GM12878 (cell line): ENCODE measurements around the gene PRDM2. TPM values are rescaled to one million over a fixed set of nuclear protein-coding genes. Genes with fewer than 3 reads are reported as not detected.
A peak's percentile ranks its signal among the peaks of the same experiment; 100 is the strongest.

Experiments
- ATAC-seq: fragments of 200-7000 bp; cut with Tn5 transposase; 3 replicates; pipeline ENCODE4 v1.9.1; 2020; ENCODE audit warnings: mild to moderate bottlenecking, moderate library complexity
- BruUV-seq: library from RNA; stranded (reverse); fragments of 400-500 nt; replicated peaks from 2 replicates; lab custom pipeline; 2021; lab: Mats Ljungman, UMichigan
- CTCF ChIA-PET: fragments of 300-600 bp; sonication (Branson Sonifier 250); formaldehyde crosslinking; extraction: SDS; loops from one replicate; lab custom pipeline; 2021; ENCODE audit warnings: inconsistent platforms; lab: Yijun Ruan, JAX
- POLR2A ChIA-PET: fragments of 350-600 bp; formaldehyde crosslinking; extraction: SDS; loops from one replicate; lab custom pipeline; 2021; ENCODE audit warnings: inconsistent platforms; lab: Charles Lee
- RAD21 ChIA-PET: fragments of 300-600 bp; sonication (Branson Sonifier 250); formaldehyde crosslinking; loops from one replicate; lab custom pipeline; 2023; ENCODE audit warnings: antibody characterized with exemption; ENCODE audit not compliant: unreplicated experiment; lab: Charles Lee
- SMC1A ChIA-PET: fragments of 300-600 bp; sonication (Branson Sonifier 250); formaldehyde crosslinking; loops from one replicate; lab custom pipeline; 2023; ENCODE audit not compliant: unreplicated experiment, uncharacterized antibody; lab: Charles Lee
- DNase-seq: peaks from one replicate; pipeline ENCODE4 v3.0.0-alpha.2; 2011; ENCODE audit warnings: low read depth, low spot score
- FAIRE-seq: peaks from 3 replicates; lab custom pipeline; 2011; peaks lifted over from hg19 to GRCh38; lab: Jason Lieb, UNC
- H2AFZ ChIP-seq: 2 replicates; pipeline ENCODE4 v1.6.0; 2011; ENCODE audit warnings: low read depth, low read length, control low read depth; ENCODE audit not compliant: control insufficient read depth
- H3K27ac ChIP-seq: 2 replicates; pipeline ENCODE4 v1.5.1; 2011; ENCODE audit warnings: control low read depth; ENCODE audit not compliant: control insufficient read depth, insufficient read depth
- H3K27me3 ChIP-seq, 2 experiments: replicated peaks in 1 of 2; 2 replicates each; pipeline versions ENCODE4 v1.6.0 to v1.6.1; 2011; ENCODE audit warnings: low read length in 1 of 2; ENCODE audit not compliant: control insufficient read depth in 2 of 2, insufficient read depth in 2 of 2
- H3K36me3 ChIP-seq, 2 experiments: 2 replicates each; pipeline ENCODE4 v1.5.1; 2011; ENCODE audit warnings: low read length in 1 of 2; ENCODE audit not compliant: control insufficient read depth in 2 of 2, insufficient read depth in 2 of 2
- H3K4me1 ChIP-seq: 2 replicates; pipeline ENCODE4 v1.6.1; 2011; ENCODE audit warnings: mild to moderate bottlenecking, low read length, moderate library complexity, mixed read lengths; ENCODE audit not compliant: control insufficient read depth, insufficient read depth
- H3K4me2 ChIP-seq: 2 replicates; pipeline ENCODE4 v1.6.0; 2011; ENCODE audit warnings: control low read depth; ENCODE audit not compliant: control insufficient read depth, insufficient read depth
- H3K4me3 ChIP-seq: fragments of 200-600 bp; sonication (generic); 2 replicates; pipeline ENCODE4 v1.5.1; 2016
- H3K79me2 ChIP-seq: 2 replicates; pipeline ENCODE4 v1.6.0; 2011; ENCODE audit warnings: low read length; ENCODE audit not compliant: control insufficient read depth, insufficient read depth
- H3K9ac ChIP-seq: 2 replicates; pipeline ENCODE4 v1.8.0; 2011; ENCODE audit warnings: low read length, control low read depth, mixed read lengths; ENCODE audit not compliant: control insufficient read depth, insufficient read depth
- H3K9me3 ChIP-seq: replicated peaks from 3 replicates; pipeline ENCODE4 v1.5.1; 2011; ENCODE audit warnings: mild to moderate bottlenecking, low read length; ENCODE audit not compliant: control insufficient read depth, insufficient read depth
- H4K20me1 ChIP-seq: 2 replicates; pipeline ENCODE4 v1.6.0; 2011; ENCODE audit not compliant: control insufficient read depth, insufficient read depth
- EP300 ChIP-seq, 2 experiments: fragments of 150-350 bp in 1 of 2; IDR thresholded peaks; 2 replicates each; pipeline ENCODE4 v1.6.1; 2011 to 2012; ENCODE audit warnings: low read depth in 2 of 2, low read length in 2 of 2, borderline replicate concordance in 1 of 2, improper control_type of control experiment in 1 of 2, inconsistent platforms in 1 of 2; ENCODE audit not compliant: control insufficient read depth in 1 of 2
- EZH2 ChIP-seq: IDR thresholded peaks from 2 replicates; pipeline ENCODE4 v1.6.1; 2012; ENCODE audit warnings: low read depth, mild to moderate bottlenecking, control low read depth, inconsistent platforms, low read length, borderline replicate concordance; ENCODE audit not compliant: control insufficient read depth
- IRF3 ChIP-seq: fragments of 450-650 bp; IDR thresholded peaks from 2 replicates; pipeline ENCODE4 v1.6.1; 2014; ENCODE audit warnings: mild to moderate bottlenecking
- NFIC ChIP-seq: IDR thresholded peaks from 2 replicates; pipeline ENCODE4 v1.6.1; 2012; ENCODE audit warnings: low read depth, mild to moderate bottlenecking, inconsistent platforms, low read length, moderate library complexity
- NFXL1 ChIP-seq: fragments of 450-650 bp; IDR thresholded peaks from 2 replicates; pipeline ENCODE4 v1.6.1; 2017; ENCODE audit warnings: antibody characterized with exemption, mild to moderate bottlenecking, borderline replicate concordance
- NR2F1 ChIP-seq: fragments of 450-650 bp; conservative IDR thresholded peaks from 2 replicates; pipeline ENCODE4 v1.6.1; 2017; ENCODE audit warnings: mild to moderate bottlenecking
- POU2F2 ChIP-seq: IDR thresholded peaks from 3 replicates; pipeline ENCODE4 v1.6.1; 2011; ENCODE audit warnings: low read depth, mild to moderate bottlenecking, low read length, borderline replicate concordance
- SMARCA5 ChIP-seq: fragments of 450-650 bp; IDR thresholded peaks from 2 replicates; pipeline ENCODE4 v1.6.1; 2017; ENCODE audit warnings: mild to moderate bottlenecking
- TCF12 ChIP-seq: IDR thresholded peaks from 2 replicates; pipeline ENCODE4 v1.6.1; 2011; ENCODE audit warnings: low read depth, mild to moderate bottlenecking, low read length
- WGBS: methylation state at CpG from one replicate; pipeline ENCODE4 v1.1.6; 2016; ENCODE audit warnings: low lambda C conversion rate; ENCODE audit not compliant: insufficient replicate concordance, insufficient coverage; ENCODE audit errors: missing lambda C conversion rate; 5-methylcytosine and 5-hydroxymethylcytosine counted together
- in situ Hi-C: fragments of 300-500 bp; cut with MboI; formaldehyde crosslinking; loops from 9 replicates; pipeline ENCODE4 v1.14.3; 2018; ENCODE audit warnings: mixed read lengths
- intact Hi-C: fragments of 100-400 bp; cut with micrococcal nuclease; formaldehyde crosslinking; loops from one replicate; pipeline ENCODE4 v1.14.2; 2022; ENCODE audit not compliant: unreplicated experiment
- polyA plus RNA-seq, 11 experiments: library from polyadenylated mRNA; depleted of rRNA in 4 of 11; unstranded in 6 of 11; stranded (reverse) in 5 of 11; fragments of >200 nt; fragmentation: Nextera tagmentation in 4 of 11; fragmentation: Illumina TruSeq in 1 of 11; extraction: Ambion mirVana in 4 of 11; extraction: Trizol in 1 of 11; gene quantifications; 1 replicate in 1 of 11; 2 replicates in 10 of 11; pipeline versions ENCODE4 v1.2.1 to v1.2.3, GENCODE V29; 2011 to 2016; ENCODE audit warnings: inconsistent platforms in 2 of 11, missing spikeins in 2 of 11, low read depth in 1 of 11
- total RNA-seq, 4 experiments: library from RNA; depleted of rRNA in 3 of 4; stranded (reverse); fragments of >200 nt in 3 of 4; fragmentation: Illumina TruSeq in 1 of 4; extraction: Trizol in 1 of 4; gene quantifications; 2 replicates each; pipeline versions ENCODE4 v1.2.1 to v1.2.3, GENCODE V29; 2013 to 2021

PRDM2 gene
- total and polyA plus RNA-seq, 10 of the 15 experiments (the other 5 are each of a cell fraction or from before 2014, with no cell fraction given): 8.4 to 45.1 (median 23.5) TPM

- ATAC-seq (no peak), FAIRE-seq (no peak), DNase-seq (no peak)
- Histone ChIP-seq H4K20me1 (peaks cover 3% of the 10 kb centered on the region; the same call in 1 of the 2 replicates), H3K9me3 (no peaks in the 10 kb centered on the region), H3K4me3 (peak overlapping the region; percentile 46), H3K27me3 (no peaks in the 10 kb centered on the region), H3K36me3 (peaks cover 4 to 10% of the 10 kb centered on the region in 2 experiments; a peak in 3 of 4 replicates), H3K27ac (no peak overlapping the region), H3K79me2 (peaks cover 80% of the 10 kb centered on the region), H3K4me2 (peak overlapping the region; percentile 39), H3K4me1 (peaks cover 26% of the 10 kb centered on the region), H2AFZ (no peak overlapping the region), H3K9ac (no peak overlapping the region)
- CTCF ChIA-PET: interaction anchor here (0.6 to 2.0 kb wide), 5 partner anchors 20 to 54 kb away, joined by 3 to 6 read pairs (median 4); no protein-coding TSS in a partner anchor
- POLR2A ChIA-PET: interaction anchor here (1.1 kb wide), 1 partner anchor 49 kb away, joined by 4 read pairs; no protein-coding TSS in a partner anchor
- TF ChIP-seq NR2F1 (no peak), IRF3 (no peak), TCF12 (no peak), EZH2 (no peak), NFXL1 (no peak), NFIC (no peak), POU2F2 (no peak), EP300 (IDR thresholded peaks at IDR 0.05; ENCODE audit: borderline replicate concordance in 1 of 2, control insufficient read depth in 1 of 2, low read depth in 2 of 2, low read length in 2 of 2) (no peak), SMARCA5 (no peak)
- SMC1A ChIA-PET: interaction anchor here (0.8 to 2.8 kb wide), 7 partner anchors 8 to 1509 kb away, joined by 3 to 18 read pairs (median 3); no protein-coding TSS in a partner anchor
- in situ Hi-C loops (no loop called here), intact Hi-C loops (loop anchor here (5.0 kb wide), 1 partner anchor 50 kb away; the partner anchor contains the start of gene PRDM2)
- 87% methylated on average over 7 of the region's 7 CpGs for WGBS
- RAD21 ChIA-PET: interaction anchor here (1.1 to 1.9 kb wide), 3 partner anchors 26 to 85 kb away, joined by 5 to 6 read pairs (median 5); no protein-coding TSS in a partner anchor
- no TSS peak for BruUV-seq
These were observed 52.0 kb downstream of the PRDM2 start for GRCh38 chr1:13751985-13752384.
